HG02759 (cell line): ENCODE results near the gene TMEM203.
A peak's percentile ranks its signal among the peaks of the same experiment; 100 is the strongest.
"Not testable (repeated sequence)": the region's sequence is repeated elsewhere in the genome, so short reads cannot be mapped to it uniquely, and the experiment has no call there.

Source experiments
- ATAC-seq: cut with Tn5 transposase; IDR thresholded peaks from one replicate; pipeline ENCODE4 v1.9.1; 2021; ENCODE audit warnings: mild to moderate bottlenecking, moderate library complexity; ENCODE audit not compliant: unreplicated experiment

TMEM203 gene

GRCh38 chr9:137242269-137243203 lies 37.1 kb upstream of the TMEM203 start:
- no peak for ATAC-seq

GRCh38 chr9:137241490-137242268 lies 36.2 kb upstream of the TMEM203 start:
- no peak for ATAC-seq

GRCh38 chr9:137240841-137241489 lies 35.5 kb upstream of the TMEM203 start, which contains the start of gene TUBB4B:
TSS of gene TUBB4B (plus strand) at chr9:137241287. CDS start at chr9:137241361, 74 bp downstream.
- ATAC-seq = peak; percentile 76

GRCh38 chr9:137240318-137240840 lies 34.9 kb upstream of the TMEM203 start:
- peak; percentile 29 for ATAC-seq

- ATAC-seq = not testable (repeated sequence)
These were observed 34.2 kb upstream of the TMEM203 start for GRCh38 chr9:137239541-137240200.

- ATAC-seq = no peak
These were observed 32.6 kb upstream of the TMEM203 start for GRCh38 chr9:137237759-137238726.

GRCh38 chr9:137236936-137237421 lies 31.5 kb upstream of the TMEM203 start:
- no peak for ATAC-seq

GRCh38 chr9:137236238-137236935 lies 30.9 kb upstream of the TMEM203 start:
- no peak for ATAC-seq

GRCh38 chr9:137235424-137236237 lies 30.2 kb upstream of the TMEM203 start:
- no peak for ATAC-seq

GRCh38 chr9:137234758-137235423 lies 29.4 kb upstream of the TMEM203 start:
- ATAC-seq = no peak

GRCh38 chr9:137234055-137234697 lies 28.7 kb upstream of the TMEM203 start:
- no peak for ATAC-seq

- no peak for ATAC-seq
These were observed 27.9 kb upstream of the TMEM203 start for GRCh38 chr9:137233143-137233980.

GRCh38 chr9:137232510-137232909 lies 27.1 kb upstream of the TMEM203 start:
- ATAC-seq = no peak

GRCh38 chr9:137232101-137232500 lies 26.7 kb upstream of the TMEM203 start:
- ATAC-seq = no peak

GRCh38 chr9:137231372-137232039 lies 26.1 kb upstream of the TMEM203 start:
- no peak for ATAC-seq
